ENCODE measurements around the gene ULK4. TPM values are rescaled to one million over a fixed set of nuclear protein-coding genes. Genes with fewer than 3 reads are reported as not detected.

ULK4 gene
- total and polyA plus RNA-seq, 9 donors, result 2.4 to 58.7 (median 7.3) TPM

- TF ChIP-seq CTCF (IDR thresholded peaks at IDR 0.05) (peak in 1 of 3 donors; percentile 28), EP300 (IDR thresholded peaks at IDR 0.05) (no peak)
- H3K27ac ChIP-seq, result no peak overlapping the region
- peaks cover 16% of the 10 kb centered on the region for H3K4me1 ChIP-seq (ENCODE audit: insufficient read depth)
- intact Hi-C loops (cut with DNase I), result no loop called here
- H3K9me3 ChIP-seq, result no peaks in the 10 kb centered on the region
- no peaks in the 10 kb centered on the region for H3K27me3 ChIP-seq
- 61 to 69% (median 64%) methylated on average over 3 of the region's 3 CpGs for WGBS, 3 donors
- DNase-seq, result peak in 1 of 5 donors; percentile 48
- H3K4me3 ChIP-seq, result no peak overlapping the region
- H3K36me3 ChIP-seq, result no peaks in the 10 kb centered on the region
Observed at GRCh38 chr3:41224120-41224806, 737.6 kb downstream of the ULK4 start.

- H3K4me1 ChIP-seq (ENCODE audit: insufficient read depth), result peaks cover 16% of the 10 kb centered on the region
- no peak overlapping the region for H3K27ac ChIP-seq
- H3K4me3 ChIP-seq, result no peak overlapping the region
- no peak for DNase-seq
- no peaks in the 10 kb centered on the region for H3K36me3 ChIP-seq
- intact Hi-C loops (cut with DNase I), result no loop called here
- WGBS, 3 donors, result 80 to 84% (median 81%) methylated on average over 2 of the region's 2 CpGs
- no peaks in the 10 kb centered on the region for H3K9me3 ChIP-seq
- no peaks in the 10 kb centered on the region for H3K27me3 ChIP-seq
- TF ChIP-seq EP300 (IDR thresholded peaks at IDR 0.05), result no peak
- TF ChIP-seq POLR2A (IDR thresholded peaks at IDR 0.05), result no peak
- no peak for TF ChIP-seq CTCF (IDR thresholded peaks at IDR 0.05)
Observed at GRCh38 chr3:41223691-41224090, 738.2 kb downstream of the ULK4 start.

DNA sequence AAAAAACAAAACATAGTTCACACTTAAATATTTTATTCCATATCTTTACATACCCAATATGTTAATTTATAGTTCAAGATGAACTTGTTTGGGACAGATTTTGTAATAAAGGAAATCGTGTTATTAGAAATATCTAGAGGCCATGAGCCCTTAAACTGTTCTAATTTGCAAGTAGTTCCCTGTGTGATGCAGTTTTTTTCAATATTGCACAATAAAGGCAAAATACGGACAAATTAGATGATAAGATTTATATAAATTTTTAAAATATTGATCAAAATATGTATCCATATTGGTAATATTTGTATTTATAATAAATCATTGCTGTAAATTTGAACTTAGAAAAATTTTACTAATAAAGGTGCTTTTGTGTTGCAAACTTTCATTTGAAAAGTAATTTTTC lies 738.8 kb downstream of the ULK4 start:
- H3K4me1 ChIP-seq (ENCODE audit: insufficient read depth), result peaks cover 16% of the 10 kb centered on the region

DNA sequence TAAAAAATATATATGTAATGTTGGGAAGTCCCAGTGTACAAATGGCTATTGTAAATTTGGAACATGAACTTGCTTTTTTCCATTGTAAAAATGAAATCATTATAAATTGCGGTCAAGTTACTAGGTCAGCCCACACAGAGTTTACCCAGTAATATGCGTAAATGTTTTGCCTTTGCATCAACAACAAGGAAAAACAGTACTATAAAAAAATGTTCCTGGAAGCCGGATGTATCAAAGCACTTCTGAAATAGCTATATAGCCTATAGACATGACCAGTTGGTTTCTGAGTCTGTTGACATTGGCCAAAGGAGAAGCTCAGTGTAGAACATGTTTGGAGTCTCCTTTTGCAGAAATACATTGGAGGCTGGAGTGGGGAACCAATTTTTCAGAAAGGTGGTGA lies 739.4 kb downstream of the ULK4 start:
- Histone ChIP-seq H3K4me3 (no peak overlapping the region), H3K27me3 (no peaks in the 10 kb centered on the region), H3K4me1 (ENCODE audit: insufficient read depth) (peaks cover 14% of the 10 kb centered on the region), H3K36me3 (no peaks in the 10 kb centered on the region), H3K27ac (no peak overlapping the region), H3K9me3 (no peaks in the 10 kb centered on the region)
- intact Hi-C loops (cut with DNase I), result no loop called here
- DNase-seq, result no peak
- WGBS, 3 donors, result 10 to 26% (median 15%) methylated on average over 3 of the region's 3 CpGs
- TF ChIP-seq POLR2A (IDR thresholded peaks at IDR 0.05) (no peak), CTCF (IDR thresholded peaks at IDR 0.05) (no peak), EP300 (IDR thresholded peaks at IDR 0.05) (no peak)

More for the DNA sequence above, 738.8 kb downstream of the ULK4 start:
- WGBS, 3 donors, result 54 to 71% (median 61%) methylated on average over 2 of the region's 2 CpGs
- Histone ChIP-seq H3K27ac (no peak overlapping the region), H3K4me3 (no peak overlapping the region), H3K9me3 (no peaks in the 10 kb centered on the region), H3K27me3 (no peaks in the 10 kb centered on the region), H3K36me3 (no peaks in the 10 kb centered on the region)
- TF ChIP-seq POLR2A (IDR thresholded peaks at IDR 0.05) (no peak), CTCF (IDR thresholded peaks at IDR 0.05) (no peak), EP300 (IDR thresholded peaks at IDR 0.05) (no peak)
- no peak for DNase-seq
- intact Hi-C loops (cut with DNase I), result no loop called here

All from ovary (tissue), 9 donors.